ENCODE measurements around the gene H3-3A.

GRCh38 chr1:226021801-226022200, 40.7 kb upstream of the H3-3A start:
- TF ChIP-seq, protein P1, sequence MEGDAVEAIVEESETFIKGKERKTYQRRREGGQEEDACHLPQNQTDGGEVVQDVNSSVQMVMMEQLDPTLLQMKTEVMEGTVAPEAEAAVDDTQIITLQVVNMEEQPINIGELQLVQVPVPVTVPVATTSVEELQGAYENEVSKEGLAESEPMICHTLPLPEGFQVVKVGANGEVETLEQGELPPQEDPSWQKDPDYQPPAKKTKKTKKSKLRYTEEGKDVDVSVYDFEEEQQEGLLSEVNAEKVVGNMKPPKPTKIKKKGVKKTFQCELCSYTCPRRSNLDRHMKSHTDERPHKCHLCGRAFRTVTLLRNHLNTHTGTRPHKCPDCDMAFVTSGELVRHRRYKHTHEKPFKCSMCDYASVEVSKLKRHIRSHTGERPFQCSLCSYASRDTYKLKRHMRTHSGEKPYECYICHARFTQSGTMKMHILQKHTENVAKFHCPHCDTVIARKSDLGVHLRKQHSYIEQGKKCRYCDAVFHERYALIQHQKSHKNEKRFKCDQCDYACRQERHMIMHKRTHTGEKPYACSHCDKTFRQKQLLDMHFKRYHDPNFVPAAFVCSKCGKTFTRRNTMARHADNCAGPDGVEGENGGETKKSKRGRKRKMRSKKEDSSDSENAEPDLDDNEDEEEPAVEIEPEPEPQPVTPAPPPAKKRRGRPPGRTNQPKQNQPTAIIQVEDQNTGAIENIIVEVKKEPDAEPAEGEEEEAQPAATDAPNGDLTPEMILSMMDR (IDR thresholded peaks at IDR 0.05; ENCODE audit: low read depth, low read length), result no peak
- no peak for TF ChIP-seq EZH2phosphoT487 (IDR thresholded peaks at IDR 0.05; ENCODE audit: low read depth)

Measured in OCI-LY3 (cell line).